HG03103 (cell line): ENCODE measurements around the gene CEP19.
"Not testable (repeated sequence)": the region's sequence is repeated elsewhere in the genome, so short reads cannot be mapped to it uniquely, and the experiment has no call there.

Source experiments
- ATAC-seq: cut with Tn5 transposase; IDR thresholded peaks from one replicate; pipeline ENCODE4 v1.9.1; 2021; ENCODE audit warnings: low read depth; ENCODE audit not compliant: unreplicated experiment

CEP19 gene, protein sequence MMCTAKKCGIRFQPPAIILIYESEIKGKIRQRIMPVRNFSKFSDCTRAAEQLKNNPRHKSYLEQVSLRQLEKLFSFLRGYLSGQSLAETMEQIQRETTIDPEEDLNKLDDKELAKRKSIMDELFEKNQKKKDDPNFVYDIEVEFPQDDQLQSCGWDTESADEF

DNA sequence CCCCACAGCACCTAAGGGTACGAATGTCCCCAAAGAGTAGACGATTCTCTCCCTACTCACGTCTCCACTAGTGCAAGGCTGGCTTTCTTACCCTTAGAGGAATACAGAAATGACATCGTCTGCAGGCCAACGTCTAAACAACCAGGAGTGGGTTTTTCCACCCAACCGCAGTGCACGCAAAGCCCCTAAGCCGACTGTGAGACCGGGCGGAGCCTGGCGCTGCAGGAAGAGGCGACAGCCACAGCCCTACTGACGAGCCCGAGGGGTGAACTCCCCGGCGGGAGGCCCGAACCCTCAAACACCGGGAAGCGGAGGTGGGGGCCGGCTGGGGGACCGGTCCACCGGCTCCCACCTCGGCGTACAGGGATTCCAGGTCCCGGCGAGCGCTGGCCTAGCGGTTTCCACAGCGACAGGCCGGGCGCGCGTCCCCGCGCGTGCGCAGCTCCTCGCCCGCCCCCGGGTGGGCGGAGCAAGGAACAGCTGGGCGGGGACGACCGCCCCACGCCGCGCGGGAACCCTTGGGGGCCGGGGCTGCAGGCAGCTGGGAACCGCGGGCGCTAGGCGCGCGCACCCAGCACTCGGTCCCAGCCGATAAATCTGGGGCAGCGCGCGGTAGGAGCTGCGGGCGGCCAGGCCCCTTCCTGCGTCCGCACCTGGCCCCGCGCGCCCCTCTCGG lies at the start of gene CEP19, which contains the start of gene PIGX:
Gene CEP19, minus strand, starts transcription at position 413 of the 676 bp plus-strand sequence. CDS start 3,593 bp downstream, outside the sequence.
Gene PIGX, plus strand, starts transcription at position 540 of the 676 bp plus-strand sequence.
- peak; percentile 74 for ATAC-seq

DNA sequence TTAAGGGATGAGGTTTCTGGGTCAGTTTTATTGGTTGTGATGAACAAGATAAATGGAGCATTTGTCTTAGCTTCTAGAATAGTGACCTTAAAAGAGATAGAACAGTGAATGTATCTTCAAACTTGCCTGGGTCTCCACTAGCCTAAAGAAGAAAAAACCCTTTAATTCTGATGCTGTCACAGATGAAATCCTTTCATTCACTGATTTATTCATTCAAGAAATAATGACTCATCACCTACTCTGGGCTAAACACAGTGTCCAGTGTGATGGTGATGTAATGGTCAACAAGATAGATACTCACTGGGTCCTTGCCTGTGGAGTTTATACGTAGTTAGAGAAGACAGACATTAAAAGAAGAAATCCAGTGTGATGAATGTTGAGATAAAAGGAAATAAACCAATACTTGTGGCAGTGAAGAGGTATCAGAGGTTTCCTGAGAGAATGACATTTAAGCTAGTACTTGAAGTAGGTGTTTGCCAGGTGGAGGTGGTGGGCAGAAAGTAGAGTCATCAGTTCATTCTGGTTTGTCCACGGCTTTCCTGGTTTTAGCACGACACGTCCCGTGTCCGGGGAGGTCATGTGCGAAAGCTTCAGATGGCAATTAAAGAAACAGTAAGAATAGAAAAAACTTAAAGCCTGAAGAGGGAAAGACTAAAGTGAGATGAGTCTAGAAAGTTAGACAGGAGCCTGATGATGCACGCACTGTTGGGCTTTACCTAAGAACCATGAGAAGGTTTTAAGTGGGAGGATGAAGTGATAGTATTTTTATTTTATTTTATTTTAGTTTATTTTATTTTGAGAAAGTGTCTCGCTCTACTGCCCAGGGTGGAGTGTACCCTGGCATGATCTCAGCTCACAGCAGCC lies 46.1 kb upstream of the CEP19 start:
- ATAC-seq: no peak

DNA sequence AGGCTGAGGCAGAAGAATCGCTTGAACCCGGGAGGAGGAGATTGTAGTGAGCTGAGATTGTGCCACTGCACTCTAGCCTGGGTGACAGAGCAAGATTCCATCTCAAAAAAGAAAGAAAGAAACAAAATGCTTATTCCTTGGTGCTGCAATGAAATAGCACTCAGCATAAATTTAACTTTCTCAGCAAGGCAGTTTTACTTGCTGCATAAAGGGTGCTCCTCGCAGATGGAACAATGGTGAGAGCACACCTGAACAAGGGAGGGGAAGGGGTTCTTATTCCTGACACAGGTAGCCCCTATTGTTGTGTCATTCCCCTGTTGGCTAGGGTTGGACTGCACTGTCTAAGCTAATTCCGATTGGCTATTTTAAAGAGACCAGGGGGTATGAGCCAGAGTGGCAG lies 44.7 kb upstream of the CEP19 start:
- ATAC-seq: no peak

DNA sequence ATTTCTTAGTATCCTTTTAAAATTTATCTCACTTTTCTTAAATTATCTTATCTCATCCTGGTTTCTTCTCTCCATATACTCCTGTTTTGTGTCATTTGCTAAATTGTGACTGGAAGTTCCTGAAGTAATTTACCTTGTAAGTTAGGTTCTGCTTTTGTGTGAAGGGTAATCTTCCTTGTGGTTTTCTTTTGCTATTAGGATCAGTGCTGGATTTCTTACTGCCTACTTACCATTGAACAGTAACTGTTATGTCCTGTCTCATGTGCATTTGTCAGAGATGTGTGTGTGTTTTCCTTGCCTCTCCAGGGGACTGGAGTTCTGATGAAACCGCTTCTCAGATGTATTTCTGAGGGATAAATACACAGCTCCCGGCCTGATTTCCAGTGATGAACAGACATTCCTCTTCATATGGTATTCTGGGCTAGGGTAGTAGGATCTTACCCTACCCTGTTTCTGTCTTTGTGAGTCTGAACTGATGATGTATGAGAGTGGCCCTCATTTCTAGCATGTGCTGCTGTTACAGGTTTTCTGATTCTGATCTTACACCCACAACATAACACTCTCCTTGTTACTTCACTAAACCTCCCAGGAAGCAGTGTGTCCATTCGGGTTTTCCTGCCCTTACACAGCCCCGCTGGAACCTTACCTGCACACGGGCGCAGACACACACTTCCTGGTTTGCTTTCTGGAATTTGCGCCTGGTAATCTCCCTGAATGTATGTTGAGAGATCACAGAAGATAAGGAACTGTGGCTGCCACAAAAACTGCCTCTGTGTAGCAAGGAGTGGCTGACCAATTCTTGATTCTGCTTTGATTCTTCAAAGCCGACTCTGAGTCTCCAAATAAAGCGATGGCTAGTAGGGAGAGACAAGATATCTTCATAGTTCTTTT lies 42.3 kb upstream of the CEP19 start:
- ATAC-seq: no peak

DNA sequence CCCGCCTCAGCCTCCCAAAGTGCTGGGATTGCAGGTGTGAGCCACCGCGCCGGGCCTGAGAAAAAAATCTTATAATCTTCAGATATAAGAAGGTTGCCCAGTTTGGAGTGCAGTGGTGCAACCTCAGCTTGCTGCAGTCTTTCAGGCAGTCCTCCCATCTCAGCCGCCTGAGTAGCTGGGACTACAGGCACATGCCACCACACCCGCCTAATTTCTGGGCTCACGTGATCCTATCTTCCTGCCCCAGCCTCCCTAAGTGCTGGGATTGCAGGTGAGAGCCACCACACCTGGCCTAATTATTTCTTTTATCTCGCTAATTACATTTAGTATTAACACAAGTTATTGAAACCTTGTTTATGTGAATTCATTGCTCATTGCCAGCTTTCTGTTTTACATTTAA lies 41.2 kb upstream of the CEP19 start:
- no peak for ATAC-seq

DNA sequence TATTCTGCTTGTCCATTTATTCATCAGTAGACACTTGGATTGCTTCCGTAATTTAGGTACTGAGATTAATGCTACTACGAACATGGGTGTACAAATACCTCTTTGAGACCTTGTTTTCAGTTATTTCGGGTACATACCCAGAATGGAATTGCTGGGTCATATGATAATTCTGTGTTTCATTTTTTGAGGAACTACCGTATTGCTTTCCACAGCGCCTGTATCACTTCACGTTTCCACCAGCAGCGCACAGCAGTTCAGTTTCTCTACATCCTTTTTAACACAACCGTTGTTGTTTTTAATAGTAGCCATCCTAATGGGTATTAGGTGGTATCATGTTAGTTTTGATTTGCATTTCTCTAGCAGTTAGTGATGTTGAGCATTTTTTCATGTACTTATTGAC lies 37.1 kb upstream of the CEP19 start:
- no peak for ATAC-seq

DNA sequence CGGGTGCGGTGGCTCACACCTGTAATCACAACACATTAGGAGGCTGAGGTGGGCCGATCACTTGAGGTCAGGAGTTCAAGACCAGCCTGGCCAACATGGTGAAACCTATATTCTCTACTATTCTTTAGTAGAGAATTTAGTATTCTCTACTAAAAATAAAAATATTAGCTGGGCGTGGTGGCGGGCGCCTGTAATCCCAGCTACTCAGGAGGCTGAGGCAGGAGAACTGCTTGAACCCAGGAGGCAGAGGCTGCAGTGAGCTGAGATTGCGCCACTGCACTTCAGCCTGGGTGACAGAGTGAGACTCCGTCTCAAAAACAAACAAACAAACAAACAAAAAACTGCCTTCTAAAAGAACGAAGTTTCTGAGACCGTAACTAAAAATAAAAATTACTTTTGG lies 31.5 kb upstream of the CEP19 start:
- not testable (repeated sequence) for ATAC-seq

DNA sequence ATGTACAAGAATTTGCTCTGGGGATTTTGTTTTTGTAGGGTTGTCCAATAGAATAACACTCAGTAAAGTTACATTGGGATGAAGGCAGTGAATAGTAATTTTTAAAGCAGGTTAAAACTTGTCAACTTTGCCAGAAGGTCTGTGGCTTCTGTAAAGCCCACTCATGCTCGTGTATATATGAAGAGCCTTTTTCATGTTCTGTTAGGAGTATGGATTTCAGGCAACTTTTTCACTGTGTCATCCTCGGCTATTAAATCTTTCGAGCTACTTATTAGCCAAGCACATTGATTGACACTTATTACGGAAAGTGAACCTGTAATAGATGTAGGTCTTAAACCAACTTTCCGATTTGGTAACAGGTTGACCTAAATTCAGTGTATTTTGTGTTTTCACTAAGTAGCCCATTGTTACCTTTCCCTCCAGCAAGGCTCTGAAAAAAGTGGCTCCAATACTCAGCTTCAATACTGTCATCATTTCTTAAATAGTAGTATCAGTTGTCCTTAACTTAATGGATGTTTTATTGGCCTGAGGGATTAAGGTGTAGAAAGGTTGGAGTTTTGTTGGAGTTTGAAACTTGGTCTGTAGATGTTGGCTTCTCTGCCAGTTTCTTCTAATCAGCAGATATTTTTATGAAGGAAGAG lies 29.3 kb upstream of the CEP19 start:
- ATAC-seq: no peak

DNA sequence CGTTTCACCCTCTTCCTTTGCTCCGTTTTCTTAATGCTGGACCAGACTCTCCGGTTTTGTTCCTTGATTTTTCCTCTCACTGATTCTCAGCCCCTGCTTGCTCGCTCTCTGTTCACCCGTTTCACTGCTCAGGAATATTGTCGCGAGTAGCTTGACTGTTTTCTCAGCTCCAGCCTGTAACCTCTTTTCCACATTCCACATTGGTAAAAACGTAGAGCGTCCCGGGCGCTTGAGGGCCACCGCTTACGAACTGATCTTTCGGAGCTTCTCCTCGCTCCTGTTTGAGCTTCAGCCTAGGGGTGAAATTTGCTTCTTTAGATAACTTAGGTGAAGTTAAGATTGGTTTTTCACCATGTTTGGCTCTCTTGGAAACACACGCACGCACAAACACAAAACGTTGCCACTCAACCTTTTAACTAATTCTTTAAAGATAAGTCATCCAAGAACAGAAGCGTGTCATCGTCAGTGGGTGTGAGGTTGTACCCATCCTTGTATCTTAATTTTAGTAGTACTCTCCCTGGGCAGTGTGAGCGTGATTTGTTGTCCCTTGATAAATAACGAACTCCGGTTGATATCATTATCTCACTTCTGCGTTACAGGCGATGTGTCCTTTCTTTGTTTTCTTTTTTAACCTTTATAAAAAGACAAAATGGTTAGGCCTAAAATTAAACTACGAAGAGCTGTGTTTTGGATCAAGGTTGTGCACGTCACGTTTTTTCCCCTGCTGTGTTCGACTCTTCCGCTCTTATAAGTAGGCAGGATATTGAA lies 28.6 kb upstream of the CEP19 start:
- ATAC-seq: peak; percentile 8

DNA sequence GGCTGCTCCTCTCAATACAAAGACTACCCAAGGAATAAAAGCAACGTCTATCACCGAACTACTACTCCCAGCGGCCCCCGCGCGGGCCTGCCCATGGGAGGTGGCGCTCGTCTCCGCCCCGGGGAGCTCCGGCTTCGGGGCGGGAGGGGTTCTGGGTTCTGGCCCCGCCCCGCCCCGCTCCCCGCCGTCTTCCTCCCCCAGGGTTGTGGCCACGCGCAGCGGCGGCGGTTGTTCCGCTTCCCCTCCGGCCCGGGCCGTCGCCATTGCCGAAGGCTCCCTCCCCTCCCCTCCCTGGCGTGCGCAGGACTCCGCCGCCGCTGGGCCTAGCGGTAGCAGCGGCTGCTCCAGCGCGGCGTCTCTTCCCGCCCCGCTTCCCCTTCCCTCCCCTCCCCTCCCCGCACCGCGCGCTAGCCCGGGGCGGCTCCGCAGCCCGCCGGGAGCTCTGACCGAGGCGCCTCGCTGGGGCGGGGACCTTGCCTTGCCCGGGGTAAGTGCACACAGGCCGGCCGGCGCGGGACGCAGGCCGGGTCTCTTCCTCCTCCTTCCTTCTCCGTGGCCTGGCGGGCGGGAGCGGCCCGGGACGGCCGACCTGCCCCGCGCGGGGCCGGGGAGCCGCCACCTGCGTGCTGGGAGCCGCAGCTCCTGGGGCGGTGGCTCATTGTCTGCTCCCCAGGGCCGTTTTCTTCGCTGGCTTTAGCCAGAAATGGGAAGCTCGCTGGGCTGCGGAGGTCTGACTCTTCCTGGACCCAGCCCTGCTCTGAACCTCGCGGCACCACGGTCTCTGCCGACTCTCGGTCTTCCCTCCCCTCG lies 27.8 kb upstream of the CEP19 start, which contains the start of gene PAK2:
Gene PAK2, plus strand, starts transcription at position 187 of the 810 bp plus-strand sequence. CDS start 42,790 bp downstream, outside the sequence.
- peak; percentile 76 for ATAC-seq

DNA sequence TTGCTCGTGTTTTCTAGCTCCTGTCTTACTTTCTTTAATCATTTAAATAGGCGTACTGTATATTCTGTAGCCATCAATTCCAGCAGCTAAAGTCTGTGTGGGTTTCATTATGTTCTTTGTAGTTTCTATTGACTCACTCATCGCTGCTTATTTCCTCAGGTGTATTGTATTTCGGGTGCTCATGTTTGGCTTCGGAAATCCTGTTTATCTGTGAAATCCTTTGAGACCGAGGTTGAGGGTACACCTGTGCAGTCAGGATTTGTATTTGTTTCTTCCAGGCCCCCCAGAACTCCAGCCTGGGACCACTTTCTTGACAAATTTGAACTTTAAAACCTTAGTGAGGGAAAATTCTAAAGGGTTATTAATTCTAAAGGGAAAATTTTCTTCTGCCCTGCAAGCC lies 25.6 kb upstream of the CEP19 start:
- no peak for ATAC-seq

DNA sequence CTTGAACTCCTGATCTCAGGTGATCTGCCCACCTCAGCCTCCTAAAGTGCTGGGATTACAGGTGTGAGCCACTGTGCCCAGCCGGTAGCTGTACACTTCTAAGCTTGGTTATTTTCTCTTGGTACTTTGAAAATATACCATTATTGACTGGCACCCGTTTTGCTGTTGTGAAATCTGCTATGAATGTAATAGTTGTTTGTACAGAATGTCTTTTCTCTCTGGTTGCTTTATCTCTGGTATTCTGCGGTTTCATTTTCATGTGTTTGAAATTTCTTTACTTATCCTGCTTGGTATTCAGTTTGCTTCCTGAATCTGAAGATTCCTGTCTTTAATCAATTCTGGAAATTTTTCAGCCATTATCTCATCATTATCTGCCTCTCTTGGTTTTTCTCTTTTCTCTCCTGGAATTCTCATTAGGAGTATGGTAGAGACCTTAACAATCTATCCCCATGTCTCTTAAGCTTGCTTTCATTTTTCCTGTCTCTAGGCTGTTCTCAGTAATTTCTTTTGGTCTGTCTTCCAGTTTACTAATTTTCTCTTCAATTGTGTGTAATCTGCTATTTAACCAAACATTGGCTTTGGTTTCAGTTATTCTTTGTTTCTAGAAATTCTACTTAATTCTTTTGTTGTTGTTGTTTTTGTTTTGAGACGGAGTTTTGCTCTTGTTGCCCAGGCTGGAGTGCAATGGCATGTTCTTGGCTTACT lies 24.8 kb upstream of the CEP19 start:
- no peak for ATAC-seq

DNA sequence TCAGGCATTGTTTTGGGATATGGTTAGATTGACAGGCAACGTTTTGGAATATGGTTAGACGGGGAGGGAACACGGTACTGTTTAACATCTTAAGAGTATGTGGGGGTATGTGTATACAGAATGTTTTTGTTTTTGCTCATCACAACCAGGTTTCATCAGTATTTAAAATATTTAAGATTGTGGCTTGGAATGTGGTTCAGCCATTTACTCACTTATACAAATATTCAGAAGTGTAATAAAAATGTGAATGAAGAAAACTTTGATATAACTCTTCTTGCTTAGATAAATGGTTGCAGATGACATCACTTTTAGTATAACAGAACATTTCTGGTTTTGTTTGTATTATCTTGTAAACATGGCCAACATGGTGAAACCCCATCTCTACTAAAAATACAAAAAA lies 23.7 kb upstream of the CEP19 start:
- ATAC-seq: no peak

DNA sequence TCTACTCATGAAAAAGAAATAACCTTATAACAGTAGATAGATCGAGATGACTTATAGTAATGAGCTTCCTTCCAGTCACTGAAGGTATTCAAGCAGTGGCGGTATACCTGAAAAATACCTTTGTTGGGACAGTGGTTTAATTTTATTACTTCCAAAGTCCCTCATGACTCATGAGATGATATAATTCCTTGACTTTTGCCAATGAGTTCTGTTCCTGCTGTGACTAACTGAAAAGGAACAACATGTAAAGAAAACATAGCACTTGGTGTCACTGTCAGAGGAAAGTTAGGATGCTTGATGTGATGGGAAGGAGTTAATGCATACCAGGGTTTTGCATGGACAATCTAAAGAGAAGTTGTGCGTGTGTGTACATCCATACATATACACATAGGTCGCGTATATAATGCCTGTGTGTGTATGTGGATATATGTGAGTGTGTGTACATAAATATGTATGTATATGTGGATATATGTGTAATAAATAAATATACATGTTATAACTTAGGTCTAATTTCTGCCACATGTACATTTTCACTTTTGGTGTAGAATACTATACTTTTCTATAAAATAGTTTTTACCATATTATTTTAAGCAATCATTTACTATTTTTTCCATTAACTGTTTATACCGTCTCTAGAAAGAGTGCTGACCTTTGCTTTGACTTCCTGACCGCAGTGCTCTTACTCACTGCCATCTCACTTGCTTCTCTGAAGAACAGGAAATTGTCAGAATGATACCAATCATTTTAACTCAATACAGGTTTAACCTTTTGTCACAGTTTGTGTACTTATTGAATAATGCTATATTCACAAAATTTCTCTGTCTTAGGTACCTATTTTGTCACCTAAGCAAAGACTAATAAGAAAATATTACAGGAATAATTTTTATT lies 15.0 kb upstream of the CEP19 start:
- ATAC-seq: no peak

DNA sequence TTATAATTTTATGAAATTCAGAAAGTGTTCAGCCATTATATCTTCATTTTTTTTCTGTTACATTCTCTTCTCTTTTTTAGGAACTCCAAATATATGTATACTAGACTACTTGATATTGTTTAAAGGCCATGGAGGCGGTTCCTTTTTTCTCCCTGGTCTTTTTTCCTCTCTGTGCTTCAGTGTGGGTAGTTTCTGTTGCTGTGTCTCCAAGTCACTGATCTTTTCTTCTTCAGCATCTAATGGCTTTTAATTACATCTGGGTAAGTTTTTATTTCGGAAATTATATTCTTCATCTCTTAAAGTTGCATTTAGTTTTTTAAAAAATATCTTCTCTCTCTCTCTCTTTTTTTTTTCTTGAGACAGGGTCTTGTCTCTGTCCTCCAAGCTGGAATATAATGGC lies 9.0 kb upstream of the CEP19 start:
- no peak for ATAC-seq

DNA sequence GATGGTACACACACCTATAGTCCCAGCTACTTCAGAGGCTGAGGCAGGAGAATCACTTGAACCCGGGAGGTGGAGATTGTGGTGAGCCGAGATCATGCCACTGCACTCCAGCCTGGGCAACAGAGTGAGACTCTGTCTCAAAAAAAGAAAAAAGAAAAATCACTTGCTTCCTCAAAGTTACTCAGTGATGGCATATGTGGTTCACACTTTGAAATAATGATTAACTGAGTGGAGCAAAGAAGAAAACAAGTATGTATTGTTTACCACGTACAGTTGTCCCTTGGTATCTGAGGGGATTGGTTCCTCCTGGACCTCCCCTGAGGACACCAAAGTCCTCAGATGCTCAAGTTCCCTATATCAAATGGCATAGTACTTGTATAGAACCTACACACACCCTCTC lies 5.1 kb upstream of the CEP19 start:
- not testable (repeated sequence) for ATAC-seq
